ENCODE results near the gene KCNQ1.

- TF ChIP-seq CTCF (IDR thresholded peaks at IDR 0.05), result no peak
- no peak for TF ChIP-seq POLR2A (IDR thresholded peaks at IDR 0.05)
Observed at GRCh38 chr11:2706321-2706720, 261.5 kb downstream of the KCNQ1 start.
